Adrenal gland (tissue), 19 donors: ENCODE measurements around the gene LRRC74A. TPM values are rescaled to one million over a fixed set of nuclear protein-coding genes. Genes with fewer than 3 reads are reported as not detected.

Experiments
- DNase-seq, 7 donors: peaks; one replicate each; pipeline ENCODE4 v3.0.0-alpha.2; 2019 to 2020
- H3K27ac ChIP-seq, 5 donors: fragments of 200-600 bp; sonication (generic) in 4 of 5; 1 replicate in 3 of 5; 2 replicates in 2 of 5; pipeline versions ENCODE4 v1.5.1 to v1.8.0; 2016 to 2020; ENCODE audit warnings: mild to moderate bottlenecking in 1 of 5
- H3K27me3 ChIP-seq: fragments of 200-600 bp; 2 replicates; pipeline ENCODE4 v1.8.0; 2021
- H3K36me3 ChIP-seq, 2 donors: fragments of 200-600 bp; replicated peaks in 1 of 2; 1 replicate in 1 of 2; 2 replicates in 1 of 2; pipeline versions ENCODE4 v1.5.1 to v1.8.0; 2018 to 2022
- H3K4me1 ChIP-seq, 2 donors: fragments of 200-600 bp; replicated peaks in 1 of 2; 1 replicate in 1 of 2; 2 replicates in 1 of 2; pipeline versions ENCODE4 v1.5.1 to v1.8.0; 2018 to 2021
- H3K4me3 ChIP-seq, 4 donors: fragments of 200-600 bp; sonication (generic) in 3 of 4; one replicate each; pipeline ENCODE4 v1.5.1; 2016 to 2018
- H3K9me3 ChIP-seq, 3 donors: fragments of 200-600 bp; sonication (generic) in 1 of 3; replicated peaks in 1 of 3; 1 replicate in 2 of 3; 2 replicates in 1 of 3; pipeline versions ENCODE4 v1.5.1 to v1.8.0; 2016 to 2021
- POLR2A ChIP-seq, 2 donors: fragments of 450-650 bp; IDR thresholded peaks; one replicate each; pipeline ENCODE4 v1.6.1; 2017; ENCODE audit warnings: antibody characterized with exemption in 2 of 2, mild to moderate bottlenecking in 2 of 2, moderate library complexity in 1 of 2
- WGBS, 4 donors: extraction: QIAGEN DNeasy Blood & Tissue Kit in 2 of 4; methylation state at CpG; one replicate each; pipeline versions ENCODE4 v1.1.5 to v1.1.7; 2013 to 2017; 5-methylcytosine and 5-hydroxymethylcytosine counted together
- intact Hi-C, 2 donors: fragments of 100-400 bp; cut with DNase I; formaldehyde crosslinking; loops; one replicate each; pipeline versions ENCODE4 v1.14.1 to v1.15.0; 2022 to 2023
- long read RNA-seq, 10 donors: library from polyadenylated mRNA in 3 of 10; unstranded in 2 of 10; stranded (forward) in 1 of 10; transcript quantifications; one replicate each; pipeline ENCODE4 v2.0.0 and lab custom pipeline, GENCODE V29; 2021 to 2026
- polyA plus RNA-seq, 3 donors: library from polyadenylated mRNA; stranded (reverse); fragments of 200-250 nt in 2 of 3; fragments of 350-450 nt in 1 of 3; fragmentation: Illumina TruSeq in 1 of 3; extraction: RNeasy Lipid Tissue Mini Kit (QIAGEN cat#74804) in 1 of 3; gene quantifications; one replicate each; pipeline ENCODE4 v1.2.3, GENCODE V29; 2013 to 2014
- total RNA-seq, 9 donors: library from RNA; depleted of rRNA in 4 of 9; stranded (reverse); fragments of >200 nt in 4 of 9; fragments of 120-200 nt in 1 of 9; fragmentation: NEBNext Ultra II Directional in 1 of 9; extraction: Animal tissue kit (Norgen Biotek cat#: 25700) in 1 of 9; gene quantifications; one replicate each; pipeline versions ENCODE4 v1.1.0 to v1.2.4, GENCODE V29; 2013 to 2023
- TF ChIP-seq, protein P1 (sequence below), 6 experiments: fragments of 450-650 bp in 4 of 6; fragments of 200-600 bp in 2 of 6; sonication (generic) in 1 of 6; IDR thresholded peaks; 1 replicate in 5 of 6; 2 replicates in 1 of 6; pipeline versions ENCODE4 v1.5.1 to v1.8.0; 2016 to 2021; ENCODE audit warnings: antibody characterized with exemption in 6 of 6, mild to moderate bottlenecking in 2 of 6, moderate library complexity in 1 of 6
- donor health status: healthy with polysubstance abuse.
- donor health status: Bipolar disorder and iron deficiency.
- donor health status: DM: yes; HTN: yes; CAD: no.
- donor health status: DM: no; HTN: no; CAD: no.
- donor health status: DM: no; HTN: no; CAD: no.
- donor health status: DM: yes; HTN: yes; CAD: no.

LRRC74A gene
- total RNA-seq (not detected), polyA plus RNA-seq (not detected)
- long read RNA-seq, donor 1, result 0 reads
- long read RNA-seq, donor 2, result 0 reads
- long read RNA-seq, donor 3, result 0 reads
- long read RNA-seq, donor 4, result 0 reads
- long read RNA-seq, donor 5, result 0 reads
- long read RNA-seq, donor 6, result 0 reads
- long read RNA-seq, donor 7, result 0 reads
- long read RNA-seq, donor 8, result 0 reads
- long read RNA-seq, donor 9, result 0 reads
- long read RNA-seq, donor 10, result 0 reads

- TF ChIP-seq, protein P1, sequence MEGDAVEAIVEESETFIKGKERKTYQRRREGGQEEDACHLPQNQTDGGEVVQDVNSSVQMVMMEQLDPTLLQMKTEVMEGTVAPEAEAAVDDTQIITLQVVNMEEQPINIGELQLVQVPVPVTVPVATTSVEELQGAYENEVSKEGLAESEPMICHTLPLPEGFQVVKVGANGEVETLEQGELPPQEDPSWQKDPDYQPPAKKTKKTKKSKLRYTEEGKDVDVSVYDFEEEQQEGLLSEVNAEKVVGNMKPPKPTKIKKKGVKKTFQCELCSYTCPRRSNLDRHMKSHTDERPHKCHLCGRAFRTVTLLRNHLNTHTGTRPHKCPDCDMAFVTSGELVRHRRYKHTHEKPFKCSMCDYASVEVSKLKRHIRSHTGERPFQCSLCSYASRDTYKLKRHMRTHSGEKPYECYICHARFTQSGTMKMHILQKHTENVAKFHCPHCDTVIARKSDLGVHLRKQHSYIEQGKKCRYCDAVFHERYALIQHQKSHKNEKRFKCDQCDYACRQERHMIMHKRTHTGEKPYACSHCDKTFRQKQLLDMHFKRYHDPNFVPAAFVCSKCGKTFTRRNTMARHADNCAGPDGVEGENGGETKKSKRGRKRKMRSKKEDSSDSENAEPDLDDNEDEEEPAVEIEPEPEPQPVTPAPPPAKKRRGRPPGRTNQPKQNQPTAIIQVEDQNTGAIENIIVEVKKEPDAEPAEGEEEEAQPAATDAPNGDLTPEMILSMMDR (IDR thresholded peaks at IDR 0.05), result no peak
- no peak for TF ChIP-seq POLR2A (IDR thresholded peaks at IDR 0.05)
Observed at GRCh38 chr14:76826122-76826521, at the start of gene LRRC74A. LRRC74A (plus strand) TSS chr14:76826408; CDS start chr14:76826698, 290 bp downstream.

GRCh38 chr14:76776428-76777251 lies 49.6 kb upstream of the LRRC74A start:
- H3K4me1 ChIP-seq, result peaks cover 22 to 40% of the 10 kb centered on the region in 2 donors
- no peaks in the 10 kb centered on the region for H3K27me3 ChIP-seq
- peaks cover 0 to 8% of the 10 kb centered on the region in 2 donors for H3K36me3 ChIP-seq
- intact Hi-C loops, result no loop called here
- TF ChIP-seq, protein P1 (IDR thresholded peaks at IDR 0.05), result no peak
- TF ChIP-seq POLR2A (IDR thresholded peaks at IDR 0.05), result no peak
- H3K27ac ChIP-seq, result no peak overlapping the region
- no peaks in the 10 kb centered on the region for H3K9me3 ChIP-seq
- 75 to 90% (median 88%) methylated on average over 8 to 10 of the region's 10 CpGs for WGBS, 4 donors
- H3K4me3 ChIP-seq, result no peak overlapping the region
- DNase-seq, result peak in 1 of 7 donors; percentile 48

More at GRCh38 chr14:76826122-76826521, at the start of gene LRRC74A:
- no peaks in the 10 kb centered on the region for H3K4me1 ChIP-seq
- H3K27me3 ChIP-seq, result no peaks in the 10 kb centered on the region
- intact Hi-C loops, result no loop called here
- no peak within 1 kb of the TSS for H3K4me3 ChIP-seq
- no peak for DNase-seq
- no peaks in the 10 kb centered on the region for H3K36me3 ChIP-seq
- 86 to 100% (median 90%) methylated on average over 1 to 2 of the region's 2 CpGs; no CpG with 5 or more reads in 1 of the 4 donors for WGBS, 4 donors
- H3K27ac ChIP-seq, result no peak within 1 kb of the TSS
- H3K9me3 ChIP-seq, result no peaks in the 10 kb centered on the region

DNA sequence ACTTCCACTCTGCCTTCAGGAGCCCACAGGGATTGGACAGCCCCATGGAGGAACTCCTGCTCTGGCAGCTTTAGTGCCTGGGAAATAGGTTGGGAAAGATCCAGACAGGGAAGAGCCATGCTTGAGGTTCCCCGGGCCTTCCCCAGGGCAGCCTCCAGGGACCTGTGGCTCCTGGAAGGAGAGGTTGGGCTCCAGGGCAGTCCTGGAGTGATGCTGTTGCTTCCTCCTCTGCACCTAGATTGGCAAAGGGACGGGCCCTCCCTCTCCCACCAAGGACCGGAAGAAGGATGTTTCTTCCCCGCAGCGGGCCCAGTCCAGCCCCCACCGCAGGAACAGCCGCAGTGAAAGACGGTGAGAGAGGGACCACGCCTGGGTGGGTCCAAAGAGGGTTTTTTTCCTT lies 48.5 kb upstream of the LRRC74A start:
- no peak overlapping the region for H3K27ac ChIP-seq
- no peaks in the 10 kb centered on the region for H3K27me3 ChIP-seq
- 79 to 86% (median 86%) methylated on average over 8 to 9 of the region's 9 CpGs for WGBS, 4 donors
- H3K4me1 ChIP-seq, result peaks cover 27 to 43% of the 10 kb centered on the region in 2 donors
- no peak overlapping the region for H3K4me3 ChIP-seq
- H3K9me3 ChIP-seq, result no peaks in the 10 kb centered on the region
- DNase-seq, result no peak
- peaks cover 0 to 14% of the 10 kb centered on the region in 2 donors for H3K36me3 ChIP-seq
- TF ChIP-seq, protein P1 (IDR thresholded peaks at IDR 0.05), result no peak
- TF ChIP-seq POLR2A (IDR thresholded peaks at IDR 0.05), result no peak
- intact Hi-C loops, result no loop called here

DNA sequence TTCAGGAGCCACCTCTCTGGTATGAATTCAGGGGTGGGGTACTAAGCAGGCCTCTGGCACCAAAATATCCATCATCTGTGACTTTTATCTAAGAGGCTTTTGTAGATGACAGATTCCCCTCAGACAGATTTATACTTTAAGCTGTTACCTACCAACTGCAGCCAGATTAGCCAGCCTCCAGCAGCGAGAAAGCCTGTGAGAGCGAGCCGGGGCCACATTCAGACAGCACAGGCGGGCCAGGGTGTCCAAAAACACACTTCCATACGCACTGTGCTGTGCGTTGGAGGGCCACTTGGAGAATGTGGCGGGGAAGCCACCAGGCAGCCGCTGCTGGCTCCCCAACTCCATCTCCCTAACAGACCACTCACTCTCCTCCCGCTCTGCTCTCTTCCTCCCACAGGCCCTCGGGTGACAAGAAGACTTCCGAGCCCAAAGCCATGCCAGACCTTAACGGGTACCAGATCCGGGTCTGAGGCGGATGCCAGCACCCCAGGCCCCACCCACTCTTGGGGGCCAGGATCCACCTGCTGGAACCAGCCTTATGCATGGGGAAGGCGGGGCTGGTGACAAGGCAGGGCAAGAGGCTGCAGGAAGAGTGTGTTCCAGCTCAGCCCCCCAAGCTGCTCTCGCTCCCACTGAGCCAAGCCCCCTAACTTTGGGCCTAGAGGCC lies 47.5 kb upstream of the LRRC74A start:
- Histone ChIP-seq H3K36me3 (peaks cover 0 to 14% of the 10 kb centered on the region in 2 donors), H3K4me1 (peaks cover 21 to 36% of the 10 kb centered on the region in 2 donors), H3K9me3 (no peaks in the 10 kb centered on the region), H3K27ac (no peak overlapping the region), H3K27me3 (no peaks in the 10 kb centered on the region), H3K4me3 (no peak overlapping the region)
- WGBS, 4 donors, result 90 to 96% (median 93%) methylated on average over 9 to 16 of the region's 16 CpGs
- TF ChIP-seq POLR2A (IDR thresholded peaks at IDR 0.05), result no peak
- TF ChIP-seq, protein P1 (IDR thresholded peaks at IDR 0.05), result no peak
- no peak for DNase-seq
- intact Hi-C loops, result no loop called here
